ENCODE measurements around the gene ZNF385D.

Gene ZNF385D

GRCh38 chr3:21620511-21621155 is 130.4 kb downstream of the ZNF385D start:
- intact Hi-C loops (cut with DNase I), result no loop called here
- no peak for DNase-seq

GRCh38 chr3:21618695-21619094 is 132.3 kb downstream of the ZNF385D start:
- no peak for DNase-seq
- intact Hi-C loops (cut with DNase I), result no loop called here

- intact Hi-C loops (cut with DNase I), result no loop called here
- no peak for DNase-seq
These were observed 137.5 kb downstream of the ZNF385D start for GRCh38 chr3:21613372-21614070.

- no peak for DNase-seq
- intact Hi-C loops (cut with DNase I), result no loop called here
These were observed 149.8 kb downstream of the ZNF385D start for GRCh38 chr3:21601178-21601577.

GRCh38 chr3:21599890-21600289 is 151.1 kb downstream of the ZNF385D start:
- intact Hi-C loops (cut with DNase I), result no loop called here
- DNase-seq, result no peak

GRCh38 chr3:21592828-21593227 is 158.2 kb downstream of the ZNF385D start:
- intact Hi-C loops (cut with DNase I), result no loop called here
- no peak for DNase-seq

DNA sequence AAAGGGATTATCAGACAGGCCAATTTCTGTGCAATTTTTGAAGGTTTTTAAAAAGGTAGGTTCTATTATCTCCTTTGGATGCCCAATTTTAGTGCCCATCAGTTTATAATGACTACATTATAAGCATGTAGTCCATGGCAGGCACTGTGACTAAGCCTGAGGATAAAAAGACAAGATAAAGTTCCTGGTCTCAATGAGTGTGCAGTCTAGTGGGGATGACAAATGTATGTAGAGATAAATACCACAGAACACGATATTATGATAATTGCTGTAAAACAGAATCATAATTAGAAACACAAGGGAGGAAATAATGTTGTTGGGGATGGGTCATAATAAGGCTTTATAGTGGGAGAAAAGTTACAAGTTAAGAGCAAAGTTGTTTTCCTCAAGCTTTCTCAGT is 163.1 kb downstream of the ZNF385D start:
- intact Hi-C loops (cut with DNase I), result no loop called here

GRCh38 chr3:21585216-21585740 is 165.7 kb downstream of the ZNF385D start:
- intact Hi-C loops (cut with DNase I), result no loop called here
- no peak for DNase-seq

More for the DNA sequence above, 163.1 kb downstream of the ZNF385D start:
- no peak for DNase-seq

DNA sequence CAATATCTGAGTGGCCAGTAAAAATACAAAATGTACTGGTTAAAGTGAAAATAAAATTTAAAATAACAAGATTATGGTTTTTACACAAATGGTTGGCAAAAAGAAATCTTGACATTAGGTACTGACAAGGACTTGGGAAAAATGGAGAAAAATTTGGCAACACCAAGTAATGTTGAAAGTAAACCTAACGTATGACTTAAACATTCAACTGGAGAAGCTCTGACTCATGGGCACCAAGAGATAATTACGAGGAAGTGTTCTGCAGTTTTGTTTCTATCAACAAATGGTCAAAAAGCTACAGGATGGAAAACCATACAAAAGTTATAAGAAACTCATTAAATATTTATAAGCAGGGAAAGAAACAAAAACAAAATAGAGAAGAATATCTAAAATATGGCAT is 177.7 kb downstream of the ZNF385D start:
- no peak for DNase-seq
- intact Hi-C loops (cut with DNase I), result no loop called here

GRCh38 chr3:21564531-21564930 is 186.5 kb downstream of the ZNF385D start:
- DNase-seq, result no peak
- intact Hi-C loops (cut with DNase I), result no loop called here

DNA sequence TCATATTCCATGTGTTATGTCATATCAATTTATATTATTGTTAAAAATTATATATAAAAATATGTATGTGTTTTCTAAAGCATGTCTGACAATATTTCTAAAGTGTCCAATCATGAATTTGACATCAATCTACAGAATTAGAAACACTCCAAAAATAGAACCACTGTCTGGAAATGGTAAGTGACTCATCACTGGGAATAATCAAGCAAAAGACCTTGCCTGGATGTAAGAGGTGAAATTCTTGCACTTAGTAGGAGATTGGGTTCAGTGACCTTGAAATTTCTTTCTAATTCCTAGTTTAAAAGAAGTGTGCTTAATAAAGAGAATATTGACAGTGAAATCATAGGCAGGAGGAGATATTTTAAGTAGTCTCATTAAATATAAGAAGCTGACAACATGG is 188.8 kb downstream of the ZNF385D start:
- no peak for DNase-seq
- intact Hi-C loops (cut with DNase I), result no loop called here

DNA sequence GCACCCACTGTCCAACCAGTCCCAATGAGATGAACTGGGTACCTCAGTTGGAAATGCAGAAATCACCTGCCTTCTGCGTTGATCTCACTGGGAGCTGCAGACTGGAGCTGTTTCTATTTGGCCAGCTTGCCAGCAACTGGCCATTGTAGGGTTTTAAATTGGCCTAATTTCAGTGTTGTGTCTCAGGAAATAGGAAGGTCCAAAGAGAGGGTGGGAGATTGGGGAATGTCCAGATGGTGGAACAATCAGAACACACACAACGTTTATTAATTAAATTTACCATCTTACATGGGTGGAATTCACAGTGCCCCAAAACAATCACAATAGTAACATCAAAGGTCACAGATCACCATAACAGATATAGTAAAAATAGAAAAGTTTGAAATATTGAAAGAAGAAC is 189.5 kb downstream of the ZNF385D start:
- intact Hi-C loops (cut with DNase I), result no loop called here
- no peak for DNase-seq

GRCh38 chr3:21551019-21551418 is 200.0 kb downstream of the ZNF385D start:
- intact Hi-C loops (cut with DNase I), result no loop called here
- no peak for DNase-seq

GRCh38 chr3:21544076-21544462 is 206.9 kb downstream of the ZNF385D start:
- no peak for DNase-seq
- intact Hi-C loops (cut with DNase I), result no loop called here

- intact Hi-C loops (cut with DNase I), result no loop called here
- no peak for DNase-seq
These were observed 207.5 kb downstream of the ZNF385D start for GRCh38 chr3:21543380-21544075.

DNA sequence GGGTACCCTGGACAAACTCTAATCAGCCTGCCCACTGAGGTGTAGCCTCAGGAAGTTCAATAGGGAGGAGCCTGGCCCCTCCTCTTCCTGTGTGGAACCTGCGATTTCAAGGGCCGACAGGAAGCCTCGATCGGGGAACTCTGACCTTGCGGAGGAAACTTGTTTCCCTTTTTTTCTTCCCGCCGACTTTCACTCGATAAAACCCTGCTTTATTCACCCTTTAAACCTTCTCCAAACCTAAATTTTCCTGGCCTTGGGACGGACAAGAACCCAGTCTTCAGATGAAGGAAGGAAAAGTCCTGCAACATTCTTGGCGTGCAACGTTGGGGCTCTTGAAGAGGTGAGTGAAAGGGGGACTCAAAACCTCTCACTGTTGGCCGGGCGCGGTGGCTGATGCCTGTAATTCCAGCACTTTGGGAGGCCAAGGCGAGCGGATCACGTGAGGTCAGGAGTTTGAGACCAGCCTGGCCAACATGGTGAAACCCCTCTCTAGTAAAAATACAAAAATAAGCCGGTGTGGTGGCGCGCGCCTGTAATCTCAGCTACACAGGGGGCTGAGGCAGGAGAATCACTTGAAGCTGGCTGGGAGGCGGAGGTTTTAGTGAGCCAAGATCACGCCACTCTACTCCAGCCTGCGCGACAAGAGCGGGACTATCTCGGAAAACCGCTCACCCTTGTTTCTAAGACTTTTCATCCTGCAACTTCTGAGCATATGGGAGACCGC is 208.2 kb downstream of the ZNF385D start:
- peak in 1 of 10 donors; percentile 64 for DNase-seq
- intact Hi-C loops (cut with DNase I), result no loop called here

GRCh38 chr3:21540265-21540664 is 210.7 kb downstream of the ZNF385D start:
- intact Hi-C loops (cut with DNase I), result no loop called here
- no peak for DNase-seq

DNA sequence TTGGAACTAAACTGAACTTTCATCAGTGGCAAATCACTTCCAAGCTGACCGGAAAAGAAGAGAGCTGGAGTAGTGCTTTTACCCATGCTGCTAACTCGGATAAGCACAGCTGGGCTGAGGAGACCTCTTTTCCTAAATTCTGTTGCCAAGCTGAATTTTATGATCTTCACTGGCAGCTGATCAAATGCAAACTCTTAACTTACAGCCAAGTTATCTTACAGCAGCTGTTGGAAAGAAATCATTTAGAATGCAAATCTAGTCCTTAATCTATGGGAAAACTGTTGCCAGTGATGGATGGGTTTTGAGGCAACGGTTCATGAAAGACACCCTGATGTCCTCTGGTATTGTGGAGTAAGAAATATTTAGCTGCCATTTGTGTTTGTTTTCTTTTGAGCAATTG is 216.5 kb downstream of the ZNF385D start:
- intact Hi-C loops (cut with DNase I), result no loop called here
- no peak for DNase-seq

- intact Hi-C loops (cut with DNase I), result no loop called here
- no peak for DNase-seq
These were observed 218.0 kb downstream of the ZNF385D start for GRCh38 chr3:21533002-21533401.

DNA sequence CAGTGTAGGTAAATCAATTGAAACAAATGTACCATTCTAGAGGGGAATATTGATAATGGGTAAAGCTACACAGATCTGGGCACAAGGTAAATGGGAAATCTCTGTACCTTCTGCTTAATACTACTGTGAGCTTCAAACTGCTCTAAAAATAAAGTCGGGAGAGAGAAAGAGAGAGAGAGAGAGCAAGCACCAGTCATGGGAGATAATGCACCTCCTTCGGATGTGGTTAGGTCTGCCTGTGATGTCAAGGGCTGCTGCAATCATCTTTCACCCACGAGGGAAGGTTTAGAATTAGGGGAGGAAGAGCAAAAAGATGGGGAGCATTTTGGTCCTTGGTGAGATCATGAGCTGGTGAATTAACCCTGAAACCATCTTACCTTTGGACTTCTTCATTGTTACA is 219.1 kb downstream of the ZNF385D start:
- intact Hi-C loops (cut with DNase I), result no loop called here
- DNase-seq, result no peak

Data from posterior cingulate gyrus (tissue), 11 donors.